Effector memory CD8-positive, alpha-beta T cell (primary cell): ENCODE measurements around the gene SMIM35.

ENCODE experiments used
- ATAC-seq: fragments of 150-1000 bp; cut with Tn5 transposase; replicated peaks from 2 replicates; pipeline ENCODE4 v1.10.0; 2021; ENCODE audit warnings: mild to moderate bottlenecking, moderate library complexity
- DNase-seq, 3 experiments: peaks; one replicate each; pipeline ENCODE4 v3.0.0; 2021
- H3K27ac Mint-ChIP-seq, 2 donors: one replicate each; pipeline ENCODE4 v1.8.0; 2022; ENCODE audit warnings: mild to moderate bottlenecking in 2 of 2, mixed read lengths in 2 of 2, moderate library complexity in 2 of 2
- H3K27me3 Mint-ChIP-seq, 2 donors: one replicate each; pipeline ENCODE4 v1.8.0; 2022; ENCODE audit warnings: mixed read lengths in 2 of 2
- H3K36me3 Mint-ChIP-seq: one replicate; pipeline ENCODE4 v1.8.0; 2022; ENCODE audit warnings: mild to moderate bottlenecking, moderate library complexity, mixed read lengths; ENCODE audit not compliant: insufficient read depth
- H3K4me1 Mint-ChIP-seq, 2 donors: one replicate each; pipeline ENCODE4 v1.8.0; 2022; ENCODE audit warnings: low read depth in 2 of 2, mixed read lengths in 2 of 2
- H3K4me3 Mint-ChIP-seq, 2 donors: one replicate each; pipeline ENCODE4 v1.8.0; 2022; ENCODE audit warnings: mild to moderate bottlenecking in 2 of 2, mixed read lengths in 2 of 2, moderate library complexity in 2 of 2
- H3K9me3 Mint-ChIP-seq, 2 donors: one replicate each; pipeline ENCODE4 v1.8.0; 2022; ENCODE audit warnings: mixed read lengths in 2 of 2

SMIM35 gene

DNA sequence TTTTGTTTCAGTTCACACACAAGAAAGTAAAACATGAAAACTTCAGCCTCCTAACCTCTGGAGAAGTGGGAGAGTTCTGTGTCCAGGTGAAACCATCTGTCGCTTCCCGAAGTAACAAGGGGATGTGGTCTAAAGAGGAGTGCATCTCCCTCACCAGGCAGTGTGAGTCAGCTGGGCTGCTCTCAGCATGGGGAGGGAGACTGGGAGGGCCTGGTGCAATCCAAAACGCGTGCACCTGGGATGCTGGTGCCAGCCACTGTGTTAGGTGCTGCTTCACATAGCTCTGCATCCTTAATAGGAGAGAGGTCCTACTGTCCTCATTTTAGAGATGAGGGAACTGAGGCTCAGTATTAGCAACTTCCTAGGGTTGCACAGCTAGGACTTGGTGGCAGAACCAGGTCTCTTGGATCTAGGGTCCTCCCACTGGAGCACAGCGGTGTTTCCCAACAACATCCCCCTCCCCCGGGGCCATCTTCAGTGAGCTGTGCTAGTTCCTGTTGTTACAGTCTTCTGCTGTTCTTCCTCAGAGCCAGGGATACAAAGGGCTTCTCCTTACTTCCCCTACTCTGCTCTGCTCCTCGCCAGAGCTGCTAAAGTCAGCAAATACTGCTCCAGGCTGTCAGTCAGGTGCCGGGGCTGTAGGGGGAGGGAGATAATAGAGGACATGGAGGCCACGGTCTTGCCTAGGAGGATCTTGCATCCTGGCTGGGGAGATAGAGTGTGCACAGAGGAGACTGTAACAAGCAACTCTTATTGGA lies 92.6 kb downstream of the SMIM35 start:
- Mint-ChIP-seq H3K4me1 (peaks cover 73 to 79% of the 10 kb centered on the region in 2 donors), H3K4me3 (peak overlapping the region; percentile 91 to 99), H3K27ac (peak overlapping the region; percentile 96 to 97), H3K9me3 (no peaks in the 10 kb centered on the region), H3K36me3 (peaks cover 100% of the 10 kb centered on the region), H3K27me3 (no peaks in the 10 kb centered on the region)
- ATAC-seq (no peak), DNase-seq (no peak)

DNA sequence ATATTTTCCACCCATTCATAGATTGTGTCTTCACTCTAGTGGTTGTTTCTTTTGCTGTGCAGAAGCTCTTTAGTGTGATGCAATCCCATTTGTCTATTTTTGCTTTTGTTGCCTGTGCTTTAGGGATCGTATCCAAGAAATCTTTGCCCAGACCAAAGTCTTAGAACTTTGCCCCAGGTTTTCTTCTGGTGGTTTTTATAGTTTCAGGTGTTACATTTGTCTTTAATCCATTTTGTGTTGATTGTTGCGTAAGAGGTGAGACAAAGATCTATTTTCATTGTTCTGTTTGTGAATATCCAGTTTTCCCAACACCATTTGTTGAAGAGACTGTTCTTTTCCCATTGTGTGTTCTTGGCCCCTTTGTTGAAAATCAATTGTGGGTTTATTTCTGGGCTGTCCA lies 94.1 kb downstream of the SMIM35 start:
- H3K36me3 Mint-ChIP-seq: peaks cover 100% of the 10 kb centered on the region

GRCh38 chr11:117992136-117992535 lies 94.6 kb downstream of the SMIM35 start:
- ATAC-seq (no peak), DNase-seq (no peak)
- Mint-ChIP-seq H3K9me3 (no peaks in the 10 kb centered on the region), H3K36me3 (peaks cover 100% of the 10 kb centered on the region), H3K4me3 (peak overlapping the region; percentile 91 to 99), H3K27ac (peak overlapping the region; percentile 96 to 97), H3K27me3 (no peaks in the 10 kb centered on the region), H3K4me1 (peaks cover 68 to 73% of the 10 kb centered on the region in 2 donors)

More for the DNA sequence above, 94.1 kb downstream of the SMIM35 start:
- no peaks in the 10 kb centered on the region for H3K9me3 Mint-ChIP-seq
- ATAC-seq (no peak), DNase-seq (no peak)
- H3K27me3 Mint-ChIP-seq: no peaks in the 10 kb centered on the region
- H3K4me1 Mint-ChIP-seq: peaks cover 68 to 73% of the 10 kb centered on the region in 2 donors
- H3K4me3 Mint-ChIP-seq: peak overlapping the region; percentile 91 to 99
- peak overlapping the region; percentile 96 to 97 for H3K27ac Mint-ChIP-seq

DNA sequence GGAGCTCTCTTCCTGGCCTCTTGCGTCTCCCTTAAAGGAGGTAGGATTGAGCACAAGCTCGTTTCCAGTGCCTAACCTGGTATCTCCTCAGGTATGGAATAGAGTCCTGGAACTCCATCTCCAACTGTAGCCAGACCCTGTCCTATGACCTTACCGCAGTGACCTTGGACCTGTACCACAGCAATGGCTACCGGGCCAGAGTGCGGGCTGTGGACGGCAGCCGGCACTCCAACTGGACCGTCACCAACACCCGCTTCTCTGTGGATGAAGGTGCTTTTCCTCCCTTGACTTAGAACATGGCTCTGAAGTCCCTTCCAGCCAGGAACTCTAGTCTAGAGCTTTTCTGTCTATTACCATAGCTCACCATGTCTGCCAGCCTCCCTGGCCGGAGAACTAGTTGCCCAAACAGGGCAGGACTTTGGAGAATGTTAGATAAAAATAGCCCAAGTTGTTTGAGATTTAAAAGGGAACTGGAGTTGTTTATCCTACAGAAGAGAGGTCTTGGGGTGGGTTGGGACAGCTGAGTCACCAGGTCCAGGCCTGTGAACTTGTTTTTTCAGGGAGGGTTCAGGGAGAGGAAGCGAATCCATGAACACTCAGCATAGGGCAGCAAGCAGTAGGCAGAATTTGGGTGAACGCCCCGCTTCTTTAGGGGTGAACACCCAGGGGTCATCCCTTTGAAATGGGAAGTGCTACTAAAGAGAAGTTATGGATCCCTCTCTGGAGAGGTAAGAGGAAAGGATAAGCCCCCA lies 97.2 kb downstream of the SMIM35 start:
- Mint-ChIP-seq H3K27ac (peak overlapping the region; percentile 96 to 97), H3K36me3 (peaks cover 97% of the 10 kb centered on the region), H3K27me3 (no peaks in the 10 kb centered on the region), H3K4me1 (peaks cover 69 to 75% of the 10 kb centered on the region in 2 donors), H3K9me3 (no peaks in the 10 kb centered on the region), H3K4me3 (peak overlapping the region; percentile 91 to 99)
- DNase-seq: no peak
- ATAC-seq: no peak

DNA sequence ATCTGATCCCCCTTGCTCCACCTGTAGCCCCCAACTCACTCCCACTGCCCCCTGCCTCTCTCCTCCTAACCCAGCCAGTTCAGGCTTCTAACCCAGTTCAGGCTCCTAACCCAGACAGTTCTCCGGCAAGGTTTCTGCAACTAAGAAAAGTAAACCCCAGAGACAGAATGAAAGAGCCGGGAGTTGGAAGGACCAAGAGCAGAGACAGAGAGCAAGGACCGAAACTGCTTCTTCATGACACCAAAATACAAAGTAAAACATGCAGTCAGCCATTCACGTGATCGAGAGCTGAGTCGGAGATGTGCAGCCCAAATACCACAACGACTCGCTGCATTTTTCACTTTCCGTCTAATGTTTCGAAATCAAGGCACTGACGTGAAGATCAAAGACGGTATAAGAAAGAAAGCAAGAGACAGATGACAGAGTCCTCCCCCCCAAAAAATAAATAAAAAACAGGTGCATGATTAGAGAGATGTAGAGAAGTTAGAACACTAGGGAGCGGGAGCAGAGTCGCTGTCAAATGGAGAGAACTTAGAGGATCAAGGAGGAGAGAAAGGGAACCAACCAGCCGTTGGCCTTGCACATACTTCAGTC lies 99.7 kb downstream of the SMIM35 start:
- Mint-ChIP-seq H3K4me3 (peak overlapping the region; percentile 91 to 99), H3K4me1 (peaks cover 65 to 66% of the 10 kb centered on the region in 2 donors), H3K36me3 (peaks cover 73% of the 10 kb centered on the region), H3K9me3 (no peaks in the 10 kb centered on the region), H3K27me3 (no peaks in the 10 kb centered on the region), H3K27ac (peak overlapping the region; percentile 96 to 97)
- DNase-seq (peak; percentile 53 to 60 (median 56)), ATAC-seq (peak; percentile 53)

- no peaks in the 10 kb centered on the region for H3K9me3 Mint-ChIP-seq
- H3K4me3 Mint-ChIP-seq: peak within 1 kb of the TSS; percentile 91 to 99
- DNase-seq (peak; percentile 76 to 85 (median 81)), ATAC-seq (peak; percentile 83)
- no peaks in the 10 kb centered on the region for H3K27me3 Mint-ChIP-seq
- H3K27ac Mint-ChIP-seq: peak within 1 kb of the TSS; percentile 96 to 97
- peaks cover 66% of the 10 kb centered on the region for H3K36me3 Mint-ChIP-seq
- H3K4me1 Mint-ChIP-seq: peaks cover 61 to 65% of the 10 kb centered on the region in 2 donors
Measured at GRCh38 chr11:117985953-117986887, 100.5 kb downstream of the SMIM35 start, which contains the start of gene IL10RA. TSS of gene IL10RA (plus strand) at chr11:117986394. CDS start at chr11:117986468, 74 bp downstream.

DNA sequence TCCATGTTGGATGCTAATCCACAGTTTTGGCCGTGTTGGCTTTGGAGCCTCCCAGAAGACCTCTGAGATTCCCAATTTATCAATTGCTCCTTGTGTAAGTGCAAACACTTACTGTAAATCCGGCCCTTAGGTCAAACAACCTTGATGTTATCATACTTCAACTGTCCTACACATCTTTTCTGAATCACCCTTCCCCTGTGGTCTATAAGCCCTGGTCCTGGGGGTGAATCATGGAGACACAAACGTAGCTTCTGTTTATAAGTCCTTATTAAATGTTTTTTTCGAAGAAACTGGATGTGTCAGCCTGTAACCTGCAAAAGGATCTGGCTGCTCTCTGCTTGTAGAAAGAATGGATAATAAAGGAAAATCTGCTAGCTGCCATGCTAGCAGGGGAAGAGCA lies 102.3 kb downstream of the SMIM35 start:
- Mint-ChIP-seq H3K36me3 (peaks cover 49% of the 10 kb centered on the region), H3K27me3 (no peaks in the 10 kb centered on the region), H3K27ac (peak overlapping the region; percentile 96 to 97), H3K9me3 (no peaks in the 10 kb centered on the region), H3K4me3 (peak overlapping the region; percentile 91 to 99), H3K4me1 (peaks cover 65 to 69% of the 10 kb centered on the region in 2 donors)
- no peak for DNase-seq
- no peak for ATAC-seq

- H3K27me3 Mint-ChIP-seq: no peaks in the 10 kb centered on the region
- peaks cover 61 to 68% of the 10 kb centered on the region in 2 donors for H3K4me1 Mint-ChIP-seq
- peak overlapping the region; percentile 75 to 97 for H3K27ac Mint-ChIP-seq
- peaks cover 35% of the 10 kb centered on the region for H3K36me3 Mint-ChIP-seq
- no peaks in the 10 kb centered on the region for H3K9me3 Mint-ChIP-seq
- H3K4me3 Mint-ChIP-seq: peak overlapping the region; percentile 3 to 40
- DNase-seq (no peak), ATAC-seq (no peak)
Measured at GRCh38 chr11:117983163-117983475, 103.6 kb downstream of the SMIM35 start.

- Mint-ChIP-seq H3K27me3 (no peaks in the 10 kb centered on the region), H3K4me3 (no peak overlapping the region), H3K4me1 (peaks cover 51 to 71% of the 10 kb centered on the region in 2 donors), H3K36me3 (peaks cover 11% of the 10 kb centered on the region), H3K9me3 (no peaks in the 10 kb centered on the region), H3K27ac (peak overlapping the region in 1 of 2 donors; percentile 84)
- no peak for DNase-seq
- ATAC-seq: no peak
Measured at GRCh38 chr11:117980720-117981119, 106.0 kb downstream of the SMIM35 start.

DNA sequence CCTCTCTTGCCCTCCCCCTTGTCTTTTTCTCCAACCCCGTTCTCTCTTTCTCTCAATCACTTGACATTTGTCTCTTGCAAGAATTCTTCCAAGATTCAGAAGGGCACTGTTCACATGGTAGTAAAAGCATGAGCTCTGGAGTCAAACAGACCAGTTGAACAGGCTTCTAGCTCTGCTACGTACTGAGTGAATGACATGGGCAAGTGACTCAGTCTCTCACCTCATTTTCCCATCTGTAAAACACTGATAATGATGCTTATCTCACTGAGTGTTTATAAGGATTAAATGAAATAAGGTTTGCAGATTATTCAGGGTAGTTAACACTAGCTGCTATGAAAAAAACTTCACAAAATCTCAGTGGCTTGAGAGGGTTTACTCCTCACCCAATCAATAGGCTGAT lies 106.5 kb downstream of the SMIM35 start:
- H3K4me3 Mint-ChIP-seq: peak overlapping the region; percentile 41 to 61
- H3K27me3 Mint-ChIP-seq: no peaks in the 10 kb centered on the region
- no peaks in the 10 kb centered on the region for H3K9me3 Mint-ChIP-seq
- peaks cover 51 to 71% of the 10 kb centered on the region in 2 donors for H3K4me1 Mint-ChIP-seq
- no peak for ATAC-seq
- no peak for DNase-seq
- peak overlapping the region; percentile 57 to 84 for H3K27ac Mint-ChIP-seq
- peaks cover 8% of the 10 kb centered on the region for H3K36me3 Mint-ChIP-seq

DNA sequence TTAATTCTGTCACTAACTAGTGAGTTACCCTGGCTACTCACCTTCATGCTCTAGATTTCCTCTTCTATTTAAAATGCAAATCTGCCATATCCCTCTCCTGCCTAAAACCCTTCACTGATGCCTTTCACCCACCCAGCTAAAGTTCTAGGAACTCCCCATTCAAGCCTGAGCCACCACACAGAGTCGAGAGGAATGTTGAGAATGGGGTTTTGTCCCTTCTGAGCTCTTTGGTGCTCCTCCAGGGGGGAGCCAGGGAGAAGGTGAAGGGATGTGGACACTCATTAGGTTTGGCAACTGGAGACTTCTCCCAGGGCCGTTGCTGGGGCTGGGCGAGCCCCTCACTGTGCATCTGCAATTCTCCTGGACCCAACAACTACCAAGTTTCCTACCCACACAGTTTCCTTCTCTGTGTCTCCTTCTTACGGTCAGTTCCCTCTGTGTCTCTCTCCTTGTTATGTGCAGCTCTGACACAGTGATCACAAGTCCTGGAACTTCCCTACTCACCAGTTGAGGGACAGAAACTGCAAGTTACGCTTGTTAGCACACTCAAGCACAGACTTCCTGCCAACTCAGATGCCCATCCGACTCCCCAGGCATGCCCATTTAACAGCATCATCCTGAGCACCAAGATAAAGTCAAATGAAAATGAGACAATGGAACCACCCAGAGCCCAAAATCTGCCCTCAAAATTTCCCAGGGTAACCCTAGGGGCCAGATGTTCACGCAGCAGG lies 107.1 kb downstream of the SMIM35 start:
- Mint-ChIP-seq H3K9me3 (no peaks in the 10 kb centered on the region), H3K27me3 (no peaks in the 10 kb centered on the region), H3K36me3 (peaks cover 2% of the 10 kb centered on the region), H3K4me3 (peak overlapping the region; percentile 41 to 61), H3K27ac (peak overlapping the region; percentile 57 to 84), H3K4me1 (peaks cover 49 to 69% of the 10 kb centered on the region in 2 donors)
- ATAC-seq (peak; percentile 67), DNase-seq (no peak)

GRCh38 chr11:117978991-117979390 lies 107.8 kb downstream of the SMIM35 start:
- no peak for ATAC-seq
- H3K27ac Mint-ChIP-seq: peak overlapping the region; percentile 57 to 84
- H3K27me3 Mint-ChIP-seq: no peaks in the 10 kb centered on the region
- DNase-seq: no peak
- no peaks in the 10 kb centered on the region for H3K9me3 Mint-ChIP-seq
- peak overlapping the region in 1 of 2 donors; percentile 61 for H3K4me3 Mint-ChIP-seq
- peaks cover 2% of the 10 kb centered on the region for H3K36me3 Mint-ChIP-seq
- peaks cover 49 to 68% of the 10 kb centered on the region in 2 donors for H3K4me1 Mint-ChIP-seq
